DND-41 (cell line): Measurements from ENCODE around the gene SFXN1.

Experiments used
- CTCF ChIP-seq: IDR thresholded peaks from 2 replicates; pipeline ENCODE4 v1.5.1; 2012; ENCODE audit warnings: borderline replicate concordance, low read length, moderate library complexity, mild to moderate bottlenecking; ENCODE audit not compliant: poor library complexity, severe bottlenecking; ENCODE audit errors: extremely low read depth
- EZH2 ChIP-seq: IDR thresholded peaks from 3 replicates; pipeline ENCODE4 v1.6.1; 2012; ENCODE audit warnings: borderline replicate concordance, low read depth, mild to moderate bottlenecking, moderate library complexity, low read length, inconsistent platforms; ENCODE audit not compliant: severe bottlenecking

GRCh38 chr5:175548626-175549311 is 70.4 kb downstream of the SFXN1 start:
- TF ChIP-seq CTCF: no peak
- no peak for TF ChIP-seq EZH2
